ENCODE data around the gene AP5S1. TPM values are rescaled to one million over a fixed set of nuclear protein-coding genes. Genes with fewer than 3 reads are reported as not detected.

The AP5S1 gene
- polyA plus RNA-seq, 3 donors = 6.6 to 10.8 (median 8.6) TPM

DNA sequence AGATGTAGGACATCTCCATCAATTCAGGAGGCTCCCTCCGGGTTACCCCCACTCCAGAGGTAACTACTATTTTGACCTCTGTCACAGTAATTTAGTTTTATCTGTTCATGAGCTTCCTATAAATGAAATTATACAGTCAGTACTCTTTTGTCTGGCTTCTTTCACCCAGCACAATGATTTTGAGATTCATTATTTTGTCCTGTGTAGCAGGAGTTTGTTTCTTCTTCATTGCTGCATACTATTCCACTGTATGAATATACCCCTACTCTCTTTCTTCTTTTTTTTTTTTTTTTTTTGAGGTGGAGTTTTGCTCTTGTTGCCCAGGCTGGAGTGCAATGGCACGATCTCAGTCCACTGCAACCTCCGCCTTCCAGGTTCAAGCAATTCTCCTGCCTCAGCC is 11.8 kb upstream of the AP5S1 start:
- no peaks in the 10 kb centered on the region for H3K9me3 ChIP-seq (replicated peaks in 1 of 2; ENCODE audit: control insufficient read depth in 1 of 2, insufficient read depth in 1 of 2, low read length in 2 of 2)
- no peaks in the 10 kb centered on the region for H3K27me3 ChIP-seq (ENCODE audit: control insufficient read depth in 2 of 2, insufficient read depth in 2 of 2, low read length in 2 of 2)
- DNase-seq = no peak
- peak overlapping the region in 1 of 3 experiments; percentile 42 for H3K4me3 ChIP-seq (replicated peaks in 1 of 3; ENCODE audit: low read depth in 2 of 3, low read length in 3 of 3)
- no peak overlapping the region for H2AFZ ChIP-seq (ENCODE audit: insufficient read depth, low read depth, low read length, poor library complexity, severe bottlenecking)
- no peak overlapping the region for H3K9ac ChIP-seq (ENCODE audit: insufficient read depth, low read length, poor library complexity, severe bottlenecking)
- H3K4me1 ChIP-seq (ENCODE audit: control insufficient read depth in 1 of 2, insufficient read depth in 2 of 2, low read length in 2 of 2) = peaks cover 91 to 93% of the 10 kb centered on the region in 2 donors
- TF ChIP-seq, protein P1, sequence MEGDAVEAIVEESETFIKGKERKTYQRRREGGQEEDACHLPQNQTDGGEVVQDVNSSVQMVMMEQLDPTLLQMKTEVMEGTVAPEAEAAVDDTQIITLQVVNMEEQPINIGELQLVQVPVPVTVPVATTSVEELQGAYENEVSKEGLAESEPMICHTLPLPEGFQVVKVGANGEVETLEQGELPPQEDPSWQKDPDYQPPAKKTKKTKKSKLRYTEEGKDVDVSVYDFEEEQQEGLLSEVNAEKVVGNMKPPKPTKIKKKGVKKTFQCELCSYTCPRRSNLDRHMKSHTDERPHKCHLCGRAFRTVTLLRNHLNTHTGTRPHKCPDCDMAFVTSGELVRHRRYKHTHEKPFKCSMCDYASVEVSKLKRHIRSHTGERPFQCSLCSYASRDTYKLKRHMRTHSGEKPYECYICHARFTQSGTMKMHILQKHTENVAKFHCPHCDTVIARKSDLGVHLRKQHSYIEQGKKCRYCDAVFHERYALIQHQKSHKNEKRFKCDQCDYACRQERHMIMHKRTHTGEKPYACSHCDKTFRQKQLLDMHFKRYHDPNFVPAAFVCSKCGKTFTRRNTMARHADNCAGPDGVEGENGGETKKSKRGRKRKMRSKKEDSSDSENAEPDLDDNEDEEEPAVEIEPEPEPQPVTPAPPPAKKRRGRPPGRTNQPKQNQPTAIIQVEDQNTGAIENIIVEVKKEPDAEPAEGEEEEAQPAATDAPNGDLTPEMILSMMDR (IDR thresholded peaks at IDR 0.05) = no peak
- peak overlapping the region in 1 of 2 donors; percentile 76 for H3K27ac ChIP-seq (ENCODE audit: low read depth in 1 of 2, low read length in 2 of 2)
- Mint-ChIP-seq H3K27ac (peak overlapping the region in 1 of 7 donors; percentile 69), H3K9me3 (peaks cover 0 to 5% (median 0%) of the 10 kb centered on the region in 7 donors), H3K4me1 (peaks cover 87% of the 10 kb centered on the region), H3K27me3 (ENCODE audit: low read depth in 3 of 3) (peaks cover 0 to 3% (median 0%) of the 10 kb centered on the region in 3 donors), H3K36me3 (peaks cover 16 to 21% of the 10 kb centered on the region in 2 donors), H3K4me3 (no peak overlapping the region)
- WGBS (ENCODE audit: insufficient coverage) = 100% methylated on average over 1 of the region's 3 CpGs
- no peaks in the 10 kb centered on the region for H4K20me1 ChIP-seq (ENCODE audit: insufficient read depth, low read length)
- H3K4me2 ChIP-seq (replicated peaks; ENCODE audit: extremely low read depth, low read length, poor library complexity, severe bottlenecking) = peak overlapping the region; percentile 41
- H3K79me2 ChIP-seq (ENCODE audit: insufficient read depth, low read length) = no peaks in the 10 kb centered on the region
- intact Hi-C loops (cut with micrococcal nuclease) = no loop called here
- peaks cover 0 to 16% of the 10 kb centered on the region in 2 donors for H3K36me3 ChIP-seq (replicated peaks in 1 of 2; ENCODE audit: control insufficient read depth in 1 of 2, insufficient read depth in 2 of 2, low read length in 2 of 2)

- Histone ChIP-seq H3K79me2 (ENCODE audit: insufficient read depth, low read length) (no peaks in the 10 kb centered on the region), H3K9ac (ENCODE audit: insufficient read depth, low read length, poor library complexity, severe bottlenecking) (peak overlapping the region; percentile 89), H2AFZ (ENCODE audit: insufficient read depth, low read depth, low read length, poor library complexity, severe bottlenecking) (peak overlapping the region; percentile 48), H3K4me2 (replicated peaks; ENCODE audit: extremely low read depth, low read length, poor library complexity, severe bottlenecking) (peak overlapping the region; percentile 75), H3K36me3 (replicated peaks in 1 of 2; ENCODE audit: control insufficient read depth in 1 of 2, insufficient read depth in 2 of 2, low read length in 2 of 2) (no peaks in the 10 kb centered on the region), H3K27me3 (ENCODE audit: control insufficient read depth in 2 of 2, insufficient read depth in 2 of 2, low read length in 2 of 2) (no peaks in the 10 kb centered on the region), H3K9me3 (replicated peaks in 1 of 2; ENCODE audit: control insufficient read depth in 1 of 2, insufficient read depth in 1 of 2, low read length in 2 of 2) (no peaks in the 10 kb centered on the region), H3K4me3 (replicated peaks in 1 of 3; ENCODE audit: low read depth in 2 of 3, low read length in 3 of 3) (peak overlapping the region; percentile 35 to 74 (median 44)), H3K4me1 (ENCODE audit: control insufficient read depth in 1 of 2, insufficient read depth in 2 of 2, low read length in 2 of 2) (peaks cover 62 to 64% of the 10 kb centered on the region in 2 donors), H3K27ac (ENCODE audit: low read depth in 1 of 2, low read length in 2 of 2) (peak overlapping the region; percentile 93 to 100), H4K20me1 (ENCODE audit: insufficient read depth, low read length) (no peaks in the 10 kb centered on the region)
- DNase-seq = peak; percentile 98
- peaks cover 60% of the 10 kb centered on the region for H3K4me1 Mint-ChIP-seq
- peak overlapping the region; percentile 82 to 94 for H3K4me3 Mint-ChIP-seq
- peak overlapping the region; percentile 97 to 99 (median 99) for H3K27ac Mint-ChIP-seq
- WGBS (ENCODE audit: insufficient coverage) = 0% methylated on average over 13 of the region's 20 CpGs
- peaks cover 3 to 4% of the 10 kb centered on the region in 2 donors for H3K36me3 Mint-ChIP-seq
- intact Hi-C loops (cut with micrococcal nuclease) = loop anchor here in 1 of 2 donors (10.0 kb wide), 1 partner anchor 47 kb away; the partner anchor contains the start of gene ADISSP
- H3K9me3 Mint-ChIP-seq = peaks cover 0 to 6% (median 0%) of the 10 kb centered on the region in 7 donors
- TF ChIP-seq, protein P1 (IDR thresholded peaks at IDR 0.05) = no peak
- peaks cover 0 to 3% (median 3%) of the 10 kb centered on the region in 3 donors for H3K27me3 Mint-ChIP-seq (ENCODE audit: low read depth in 3 of 3)
Measured at GRCh38 chr20:3811467-3812258, 8.7 kb upstream of the AP5S1 start.

Measured in CD14-positive monocyte (primary cell).